ENCODE data around the gene FAM184A. TPM values are rescaled to one million over a fixed set of nuclear protein-coding genes. Genes with fewer than 3 reads are reported as not detected.
"Not testable (repeated sequence)": the region's sequence is repeated elsewhere in the genome, so short reads cannot be mapped to it uniquely, and the experiment has no call there.

The FAM184A gene
- polyA plus RNA-seq, 1 experiment: 0.02 TPM

DNA sequence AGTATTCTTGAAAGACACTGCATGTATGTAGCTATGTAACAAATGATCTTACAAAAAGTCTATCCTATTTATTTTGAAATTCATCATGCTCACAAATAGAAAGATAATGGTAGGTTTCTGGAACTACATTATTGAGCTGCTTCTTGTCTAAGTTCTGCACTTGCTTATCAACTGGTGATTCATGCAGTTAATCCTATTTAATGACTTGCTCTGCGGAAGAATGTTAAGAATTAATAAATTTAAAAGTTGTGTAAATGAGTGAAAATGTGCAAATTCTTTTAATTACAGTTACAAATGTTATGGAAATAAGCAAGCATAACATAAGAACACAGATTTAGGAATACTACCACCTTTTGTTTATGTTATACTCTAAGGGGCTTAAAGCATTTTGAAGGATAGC, 76.4 kb downstream of the FAM184A start:
- no peak for DNase-seq (ENCODE audit: low read depth, low spot score)
- CTCF ChIA-PET: no interaction called here
- TF ChIP-seq, protein P1, sequence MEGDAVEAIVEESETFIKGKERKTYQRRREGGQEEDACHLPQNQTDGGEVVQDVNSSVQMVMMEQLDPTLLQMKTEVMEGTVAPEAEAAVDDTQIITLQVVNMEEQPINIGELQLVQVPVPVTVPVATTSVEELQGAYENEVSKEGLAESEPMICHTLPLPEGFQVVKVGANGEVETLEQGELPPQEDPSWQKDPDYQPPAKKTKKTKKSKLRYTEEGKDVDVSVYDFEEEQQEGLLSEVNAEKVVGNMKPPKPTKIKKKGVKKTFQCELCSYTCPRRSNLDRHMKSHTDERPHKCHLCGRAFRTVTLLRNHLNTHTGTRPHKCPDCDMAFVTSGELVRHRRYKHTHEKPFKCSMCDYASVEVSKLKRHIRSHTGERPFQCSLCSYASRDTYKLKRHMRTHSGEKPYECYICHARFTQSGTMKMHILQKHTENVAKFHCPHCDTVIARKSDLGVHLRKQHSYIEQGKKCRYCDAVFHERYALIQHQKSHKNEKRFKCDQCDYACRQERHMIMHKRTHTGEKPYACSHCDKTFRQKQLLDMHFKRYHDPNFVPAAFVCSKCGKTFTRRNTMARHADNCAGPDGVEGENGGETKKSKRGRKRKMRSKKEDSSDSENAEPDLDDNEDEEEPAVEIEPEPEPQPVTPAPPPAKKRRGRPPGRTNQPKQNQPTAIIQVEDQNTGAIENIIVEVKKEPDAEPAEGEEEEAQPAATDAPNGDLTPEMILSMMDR (IDR thresholded peaks at IDR 0.05; ENCODE audit: low read depth, low read length): no peak

DNA sequence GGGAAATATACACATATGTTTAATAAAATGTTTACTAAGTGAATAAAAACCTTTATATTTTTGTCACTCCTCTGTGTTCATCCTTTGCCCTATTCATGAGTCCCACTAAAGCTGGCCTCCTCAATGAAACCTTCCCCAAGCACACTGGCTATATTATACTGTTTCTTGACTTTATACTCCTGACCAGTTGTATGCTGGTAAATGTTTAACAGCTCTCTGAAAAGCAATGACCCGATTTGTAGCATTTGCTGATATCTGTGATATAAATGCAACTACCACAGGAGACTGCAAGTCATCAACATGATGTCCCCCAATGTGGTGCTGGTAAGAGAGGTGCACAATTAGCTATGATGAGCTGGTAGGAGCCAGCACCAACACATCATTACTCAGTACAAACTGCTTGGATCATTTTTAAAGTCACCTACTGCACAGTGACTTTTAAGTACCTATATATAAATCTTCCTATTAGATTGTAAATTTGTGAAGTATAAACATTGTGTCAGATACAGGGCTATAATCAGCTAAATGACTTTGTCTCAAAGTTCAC, 78.9 kb downstream of the FAM184A start:
- no peaks in the 10 kb centered on the region for H3K9me3 ChIP-seq (ENCODE audit: control insufficient read depth, insufficient read depth, low read length)

More for the DNA sequence above, 76.4 kb downstream of the FAM184A start:
- H3K27me3 ChIP-seq (ENCODE audit: control insufficient read depth, insufficient read depth, low read length): no peaks in the 10 kb centered on the region
- POLR2A ChIA-PET: no interaction called here
- H3K9me3 ChIP-seq (ENCODE audit: control insufficient read depth, insufficient read depth, low read length): no peaks in the 10 kb centered on the region
- H3K4me3 ChIP-seq (ENCODE audit: low read depth, low read length): no peak overlapping the region
- H3K27ac ChIP-seq (ENCODE audit: low read depth, low read length): no peak overlapping the region

DNA sequence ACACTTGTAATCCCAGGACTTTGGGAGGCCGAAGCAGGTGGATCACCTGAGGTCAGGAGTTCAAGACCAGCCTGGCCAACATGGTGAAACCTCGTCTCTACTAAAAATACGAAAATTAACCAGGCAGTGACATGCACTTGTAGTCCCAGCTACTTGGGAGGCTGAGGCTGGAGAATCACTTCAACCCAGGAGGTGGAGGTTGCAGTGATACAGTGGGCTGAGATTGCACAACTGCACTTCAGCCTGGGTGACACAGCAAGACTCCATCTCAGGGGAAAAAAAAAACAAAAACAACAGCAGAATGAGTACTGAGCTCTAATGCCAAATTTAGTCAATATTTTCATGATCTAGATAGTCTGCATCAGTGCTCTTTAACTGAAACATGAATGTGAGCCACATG, 81.0 kb downstream of the FAM184A start:
- H3K27me3 ChIP-seq (ENCODE audit: control insufficient read depth, insufficient read depth, low read length); H3K9me3 ChIP-seq (ENCODE audit: control insufficient read depth, insufficient read depth, low read length); POLR2A ChIA-PET; H3K4me3 ChIP-seq (ENCODE audit: low read depth, low read length); H3K27ac ChIP-seq (ENCODE audit: low read depth, low read length); DNase-seq (ENCODE audit: low read depth, low spot score); CTCF ChIA-PET: not testable (repeated sequence)

More for the DNA sequence above, 78.9 kb downstream of the FAM184A start:
- CTCF ChIA-PET: no interaction called here
- Histone ChIP-seq H3K4me3 (ENCODE audit: low read depth, low read length) (no peak overlapping the region), H3K27ac (ENCODE audit: low read depth, low read length) (no peak overlapping the region), H3K27me3 (ENCODE audit: control insufficient read depth, insufficient read depth, low read length) (no peaks in the 10 kb centered on the region)
- TF ChIP-seq, protein P1 (IDR thresholded peaks at IDR 0.05; ENCODE audit: low read depth, low read length): no peak
- no peak for DNase-seq (ENCODE audit: low read depth, low spot score)
- POLR2A ChIA-PET: no interaction called here

DNA sequence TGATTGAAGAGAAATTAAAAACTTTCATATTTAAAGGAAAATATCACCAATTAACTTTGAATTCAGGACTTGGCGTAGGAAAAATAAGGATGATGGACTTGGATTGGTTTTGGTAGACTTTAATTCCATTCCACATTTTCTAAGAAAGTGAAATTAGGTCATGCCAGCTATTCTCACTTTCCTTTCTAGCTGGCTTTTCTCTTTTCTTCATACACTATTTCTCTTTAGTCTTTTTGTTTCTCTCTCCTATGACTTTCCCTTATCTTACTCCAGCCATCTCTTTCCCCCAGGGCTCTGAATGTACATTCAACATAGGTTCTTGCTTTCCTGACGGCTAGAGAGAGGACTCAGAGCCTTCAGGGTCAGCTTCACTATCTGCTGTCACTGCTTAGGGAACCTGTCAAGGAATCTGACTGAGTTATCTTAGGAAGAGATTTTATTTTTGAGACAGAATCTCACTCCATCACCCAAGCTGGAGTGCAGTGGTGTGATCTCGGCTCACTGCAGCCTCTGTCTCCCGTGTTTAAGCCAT, 82.1 kb downstream of the FAM184A start:
- no peak overlapping the region for H3K27ac ChIP-seq (ENCODE audit: low read depth, low read length)
- TF ChIP-seq, protein P1 (IDR thresholded peaks at IDR 0.05; ENCODE audit: low read depth, low read length): no peak
- DNase-seq (ENCODE audit: low read depth, low spot score): no peak
- ChIA-PET CTCF (no interaction called here), POLR2A (no interaction called here)
- H3K4me3 ChIP-seq (ENCODE audit: low read depth, low read length): no peak overlapping the region
- no peaks in the 10 kb centered on the region for H3K27me3 ChIP-seq (ENCODE audit: control insufficient read depth, insufficient read depth, low read length)
- no peaks in the 10 kb centered on the region for H3K9me3 ChIP-seq (ENCODE audit: control insufficient read depth, insufficient read depth, low read length)

DNA sequence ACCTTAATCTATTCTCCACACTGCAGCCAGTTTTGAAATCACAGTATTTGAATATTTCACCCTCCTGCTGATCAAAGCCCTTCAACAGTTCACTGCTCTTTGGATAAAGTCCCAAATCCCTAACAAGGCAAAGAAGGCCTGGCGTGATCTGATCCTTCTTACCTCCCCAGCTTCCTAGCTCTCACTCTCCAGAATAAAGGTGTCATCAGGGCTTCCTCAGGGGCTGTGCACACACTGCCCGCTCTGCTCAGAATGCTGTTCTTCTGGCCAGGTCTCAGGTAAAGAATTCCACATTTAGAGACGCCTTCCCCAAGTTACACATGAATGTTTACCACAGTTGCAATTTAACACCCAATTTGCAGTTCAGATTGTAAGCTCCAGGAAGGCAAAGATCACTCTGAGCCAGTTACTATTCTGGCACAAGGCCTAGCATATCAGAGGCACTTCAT, 84.6 kb downstream of the FAM184A start:
- POLR2A ChIA-PET: no interaction called here
- Histone ChIP-seq H3K9me3 (ENCODE audit: control insufficient read depth, insufficient read depth, low read length) (no peaks in the 10 kb centered on the region), H3K4me3 (ENCODE audit: low read depth, low read length) (no peak overlapping the region), H3K27ac (ENCODE audit: low read depth, low read length) (no peak overlapping the region), H3K27me3 (ENCODE audit: control insufficient read depth, insufficient read depth, low read length) (no peaks in the 10 kb centered on the region)
- DNase-seq (ENCODE audit: low read depth, low spot score): no peak
- TF ChIP-seq, protein P1 (IDR thresholded peaks at IDR 0.05; ENCODE audit: low read depth, low read length): no peak
- CTCF ChIA-PET: no interaction called here
